Measurements from ENCODE around the gene ACTR2.
"Not testable (repeated sequence)": the region's sequence is repeated elsewhere in the genome, so short reads cannot be mapped to it uniquely, and the experiment has no call there.

The ACTR2 gene

DNA sequence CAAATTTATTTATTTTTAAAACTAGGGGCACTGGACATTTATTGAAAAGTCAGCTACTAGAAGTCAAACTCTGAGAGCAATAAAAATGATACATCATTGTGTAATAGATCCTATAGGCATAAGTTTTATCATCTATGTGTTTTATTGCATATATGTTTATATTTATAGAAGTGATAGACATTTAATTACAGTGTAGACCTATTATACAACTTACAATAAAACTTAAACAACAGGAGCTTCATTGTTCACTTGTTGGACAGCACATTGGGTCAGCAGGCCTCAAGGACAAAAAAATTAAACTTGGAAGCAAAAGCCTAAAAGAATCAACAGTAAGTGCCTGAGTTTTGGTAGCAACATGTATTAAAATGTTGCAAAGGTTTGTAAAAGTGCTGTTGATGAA, 15.0 kb upstream of the ACTR2 start:
- in situ Hi-C loops (cut with MboI; ENCODE audit: low pct_unique_long_range_greater_than_20kb, low sequenced_read_pairs, unreplicated experiment), result no loop called here
- DNase-seq (ENCODE audit: low spot score), result no peak
- TF ChIP-seq, protein P1, sequence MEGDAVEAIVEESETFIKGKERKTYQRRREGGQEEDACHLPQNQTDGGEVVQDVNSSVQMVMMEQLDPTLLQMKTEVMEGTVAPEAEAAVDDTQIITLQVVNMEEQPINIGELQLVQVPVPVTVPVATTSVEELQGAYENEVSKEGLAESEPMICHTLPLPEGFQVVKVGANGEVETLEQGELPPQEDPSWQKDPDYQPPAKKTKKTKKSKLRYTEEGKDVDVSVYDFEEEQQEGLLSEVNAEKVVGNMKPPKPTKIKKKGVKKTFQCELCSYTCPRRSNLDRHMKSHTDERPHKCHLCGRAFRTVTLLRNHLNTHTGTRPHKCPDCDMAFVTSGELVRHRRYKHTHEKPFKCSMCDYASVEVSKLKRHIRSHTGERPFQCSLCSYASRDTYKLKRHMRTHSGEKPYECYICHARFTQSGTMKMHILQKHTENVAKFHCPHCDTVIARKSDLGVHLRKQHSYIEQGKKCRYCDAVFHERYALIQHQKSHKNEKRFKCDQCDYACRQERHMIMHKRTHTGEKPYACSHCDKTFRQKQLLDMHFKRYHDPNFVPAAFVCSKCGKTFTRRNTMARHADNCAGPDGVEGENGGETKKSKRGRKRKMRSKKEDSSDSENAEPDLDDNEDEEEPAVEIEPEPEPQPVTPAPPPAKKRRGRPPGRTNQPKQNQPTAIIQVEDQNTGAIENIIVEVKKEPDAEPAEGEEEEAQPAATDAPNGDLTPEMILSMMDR (IDR thresholded peaks at IDR 0.05; ENCODE audit: extremely low read depth, insufficient read depth, missing control alignments), result no peak

DNA sequence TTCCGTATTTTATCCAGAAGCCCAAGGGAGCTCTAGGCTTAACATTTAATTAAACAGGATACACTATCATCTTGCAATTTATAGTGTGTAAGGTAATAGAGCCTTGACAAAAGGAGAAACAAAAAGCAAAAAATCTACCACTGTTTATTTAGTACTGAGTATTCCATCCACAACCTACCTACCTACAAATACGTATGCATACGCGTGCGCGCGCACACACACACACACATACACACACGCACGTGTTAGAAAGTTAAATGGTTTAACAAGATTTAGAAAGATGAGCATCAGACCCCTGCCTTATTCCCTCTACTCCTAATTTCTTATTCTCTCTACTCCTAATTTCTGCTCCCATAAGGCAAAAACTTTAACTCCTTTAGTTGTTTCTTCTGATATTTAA, 14.6 kb upstream of the ACTR2 start:
- no peak for DNase-seq (ENCODE audit: low spot score)
- TF ChIP-seq, protein P1 (IDR thresholded peaks at IDR 0.05; ENCODE audit: extremely low read depth, insufficient read depth, missing control alignments), result no peak
- in situ Hi-C loops (cut with MboI; ENCODE audit: low pct_unique_long_range_greater_than_20kb, low sequenced_read_pairs, unreplicated experiment), result no loop called here

DNA sequence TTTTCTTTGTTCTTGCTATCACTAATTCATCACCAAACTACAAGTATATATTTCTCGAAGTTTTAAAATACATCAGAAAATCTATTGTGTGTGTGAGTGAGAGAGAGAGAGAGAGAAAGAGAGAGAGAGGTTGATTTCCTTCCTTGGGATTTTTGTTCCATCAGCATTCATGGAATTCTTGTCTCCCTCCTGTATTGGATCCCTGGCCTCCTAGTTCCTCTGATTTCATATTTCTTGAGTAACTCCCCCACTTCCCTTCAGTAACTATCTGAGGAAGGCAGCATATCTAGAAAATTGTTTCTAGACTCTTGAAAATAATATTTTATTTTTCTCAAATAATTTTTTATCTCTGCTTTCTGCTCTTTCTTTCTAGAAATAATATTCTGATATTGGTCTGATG, 13.3 kb upstream of the ACTR2 start:
- no peak for DNase-seq (ENCODE audit: low spot score)
- TF ChIP-seq, protein P1 (IDR thresholded peaks at IDR 0.05; ENCODE audit: extremely low read depth, insufficient read depth, missing control alignments), result no peak
- in situ Hi-C loops (cut with MboI; ENCODE audit: low pct_unique_long_range_greater_than_20kb, low sequenced_read_pairs, unreplicated experiment), result no loop called here

DNA sequence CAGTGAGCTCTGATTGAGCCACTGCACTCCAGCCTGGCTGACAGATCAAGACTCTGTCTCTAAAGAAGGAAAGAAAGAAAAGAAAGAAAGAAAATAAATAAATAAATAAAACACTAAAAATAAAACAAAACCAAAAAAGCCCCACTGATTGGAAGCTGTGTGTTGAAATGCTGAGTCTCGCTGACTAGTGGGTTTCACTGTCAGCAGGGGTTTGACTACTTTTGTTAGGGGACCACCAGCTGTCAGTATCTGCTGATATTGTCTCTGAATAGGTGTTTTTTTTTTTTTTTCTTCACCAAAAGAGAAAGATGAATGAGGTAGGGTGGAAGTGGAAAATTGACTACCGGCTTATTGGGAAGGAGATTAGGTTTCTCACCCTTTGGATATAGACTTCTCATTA, 12.8 kb upstream of the ACTR2 start:
- in situ Hi-C loops (cut with MboI; ENCODE audit: low pct_unique_long_range_greater_than_20kb, low sequenced_read_pairs, unreplicated experiment), result no loop called here
- TF ChIP-seq, protein P1 (IDR thresholded peaks at IDR 0.05; ENCODE audit: extremely low read depth, insufficient read depth, missing control alignments), result no peak

DNA sequence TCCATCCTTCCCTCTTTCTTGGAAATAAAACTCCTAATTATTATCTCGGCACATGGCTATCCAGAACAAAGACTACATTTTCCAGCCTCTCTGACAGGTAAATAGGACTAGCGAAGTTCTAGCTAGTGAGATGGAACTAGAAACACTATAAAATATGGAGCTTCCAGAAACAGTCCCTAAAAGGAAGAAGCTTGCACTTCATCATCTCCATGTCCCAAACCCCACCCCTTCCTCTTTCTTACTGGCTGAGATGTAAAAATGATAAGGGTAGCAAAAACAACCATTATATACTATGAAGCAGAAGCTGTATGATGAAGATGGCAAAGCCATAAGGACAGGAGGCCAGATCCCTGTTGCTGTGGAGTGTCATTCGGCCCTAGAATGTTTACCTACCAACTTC, 11.7 kb upstream of the ACTR2 start:
- in situ Hi-C loops (cut with MboI; ENCODE audit: low pct_unique_long_range_greater_than_20kb, low sequenced_read_pairs, unreplicated experiment), result no loop called here
- DNase-seq (ENCODE audit: low spot score), result no peak

More for the DNA sequence above, 12.8 kb upstream of the ACTR2 start:
- DNase-seq (ENCODE audit: low spot score), result no peak

DNA sequence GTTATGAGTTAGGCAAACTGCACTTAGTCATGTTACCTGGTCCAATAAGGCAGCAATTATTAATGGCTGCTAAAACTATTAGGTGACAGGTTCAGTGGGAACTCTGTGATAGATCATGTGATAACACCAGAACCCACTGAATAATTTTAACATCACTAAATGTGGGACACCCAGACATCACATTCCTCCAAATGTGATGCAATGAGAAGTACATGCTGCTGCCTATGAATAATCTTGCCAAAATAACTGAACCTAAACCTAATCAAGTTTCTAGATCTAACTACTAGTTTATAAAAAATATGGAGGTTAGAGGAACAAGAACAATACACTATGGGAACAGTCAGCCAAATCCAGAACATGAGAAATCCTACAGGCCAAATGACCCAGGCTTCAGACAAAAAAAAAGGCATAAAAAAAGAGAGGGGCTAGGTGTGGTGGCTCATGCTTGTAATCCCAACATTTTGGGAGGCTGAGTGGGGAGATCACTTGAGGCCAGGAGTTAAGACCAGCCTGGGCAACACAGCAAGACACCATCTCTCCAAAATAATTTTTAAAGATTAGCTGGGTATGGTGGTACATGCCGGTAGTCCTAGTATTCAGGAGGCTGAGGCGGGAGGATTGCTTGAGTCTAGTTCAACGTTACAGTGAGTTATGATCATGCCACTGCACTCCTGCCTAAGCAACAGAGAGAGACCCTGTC, 7.0 kb upstream of the ACTR2 start:
- TF ChIP-seq, protein P1 (IDR thresholded peaks at IDR 0.05; ENCODE audit: extremely low read depth, insufficient read depth, missing control alignments), result no peak
- in situ Hi-C loops (cut with MboI; ENCODE audit: low pct_unique_long_range_greater_than_20kb, low sequenced_read_pairs, unreplicated experiment), result no loop called here
- DNase-seq (ENCODE audit: low spot score), result no peak

More for the DNA sequence above, 11.7 kb upstream of the ACTR2 start:
- TF ChIP-seq, protein P1 (IDR thresholded peaks at IDR 0.05; ENCODE audit: extremely low read depth, insufficient read depth, missing control alignments), result no peak

DNA sequence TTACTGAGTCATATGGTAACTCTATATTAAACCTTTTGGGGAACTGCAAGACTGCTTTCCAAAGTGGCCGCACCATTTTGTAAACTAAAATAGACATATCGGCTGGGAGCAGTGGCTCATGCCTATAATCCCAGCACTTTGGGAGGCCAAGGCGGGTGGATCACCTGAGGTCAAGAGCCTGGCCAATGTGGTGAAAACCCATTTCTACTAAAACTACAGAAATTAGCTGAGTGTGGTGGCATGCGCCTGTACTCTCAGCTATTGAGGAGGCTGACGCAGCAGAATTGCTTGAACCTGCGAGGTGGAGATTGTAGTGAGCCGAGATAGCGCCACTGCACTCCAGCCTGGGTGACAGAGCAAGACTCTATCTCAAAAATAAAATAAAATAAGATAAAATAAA, 6.4 kb upstream of the ACTR2 start:
- in situ Hi-C loops (cut with MboI; ENCODE audit: low pct_unique_long_range_greater_than_20kb, low sequenced_read_pairs, unreplicated experiment); DNase-seq (ENCODE audit: low spot score): not testable (repeated sequence)
